MM.1S (cell line): ENCODE results near the gene MPRIP.

Experiments used
- DNase-seq: peaks from one replicate; pipeline ENCODE4 v3.0.0-alpha.2; 2015
- H2AFZ ChIP-seq: fragments of 300-600 bp; sonication (generic); 2 replicates; pipeline ENCODE4 v1.6.0; 2016; ENCODE audit warnings: antibody characterized with exemption, low read length
- H3F3A ChIP-seq: fragments of 300-600 bp; sonication (generic); 2 replicates; pipeline ENCODE4 v1.6.1; 2016; ENCODE audit warnings: mild to moderate bottlenecking, antibody characterized with exemption, low read length, moderate library complexity, mixed read lengths; ENCODE audit not compliant: insufficient read depth
- H3K27ac ChIP-seq: fragments of 300-600 bp; sonication (generic); 2 replicates; pipeline ENCODE4 v1.5.1; 2016; ENCODE audit warnings: mild to moderate bottlenecking, low read length
- H3K27me3 ChIP-seq: fragments of 300-600 bp; sonication (generic); replicated peaks from 2 replicates; pipeline ENCODE4 v1.6.0; 2016; ENCODE audit warnings: low read length; ENCODE audit not compliant: insufficient read depth
- H3K36me3 ChIP-seq: fragments of 300-600 bp; sonication (generic); replicated peaks from 2 replicates; pipeline ENCODE4 v1.6.1; 2016; ENCODE audit warnings: mild to moderate bottlenecking, low read length, mixed read lengths; ENCODE audit not compliant: insufficient read depth
- H3K4me1 ChIP-seq: fragments of 300-600 bp; sonication (generic); 2 replicates; pipeline ENCODE4 v1.6.1; 2016; ENCODE audit warnings: low read length, mixed read lengths
- H3K4me2 ChIP-seq: fragments of 300-600 bp; sonication (generic); 2 replicates; pipeline ENCODE4 v1.6.0; 2016; ENCODE audit warnings: low read depth, low read length
- H3K4me3 ChIP-seq: fragments of 300-600 bp; sonication (generic); 2 replicates; pipeline ENCODE4 v1.5.1; 2016; ENCODE audit warnings: low read length, mixed read lengths
- H3K79me2 ChIP-seq: fragments of 300-600 bp; sonication (generic); 2 replicates; pipeline ENCODE4 v1.6.1; 2016; ENCODE audit warnings: mixed run types, low read length, mixed read lengths
- H3K9ac ChIP-seq: fragments of 300-600 bp; sonication (generic); 2 replicates; pipeline ENCODE4 v1.6.1; 2016; ENCODE audit warnings: low read length, mixed read lengths
- H3K9me2 ChIP-seq: fragments of 300-600 bp; sonication (generic); replicated peaks from 2 replicates; pipeline ENCODE4 v1.6.1; 2016; ENCODE audit warnings: mild to moderate bottlenecking, low read length, mixed read lengths; ENCODE audit not compliant: insufficient read depth
- H3K9me3 ChIP-seq: fragments of 300-600 bp; sonication (generic); replicated peaks from 2 replicates; pipeline ENCODE4 v1.6.1; 2016; ENCODE audit warnings: mild to moderate bottlenecking, low read length, mixed read lengths; ENCODE audit not compliant: insufficient read depth
- H4K20me1 ChIP-seq: fragments of 300-600 bp; sonication (generic); 2 replicates; pipeline ENCODE4 v1.6.1; 2016; ENCODE audit warnings: mild to moderate bottlenecking, low read length, moderate library complexity, mixed read lengths; ENCODE audit not compliant: insufficient read depth
- CTCF ChIP-seq: fragments of 300-600 bp; sonication (generic); IDR thresholded peaks from 2 replicates; pipeline ENCODE4 v1.5.1; 2016; ENCODE audit warnings: antibody characterized with exemption, low read length, mixed read lengths
- EZH2 ChIP-seq: fragments of 300-600 bp; sonication (generic); optimal IDR thresholded peaks from 2 replicates; pipeline ENCODE3; 2017; ENCODE audit warnings: low read depth, mild to moderate bottlenecking, antibody characterized with exemption, low read length, mixed read lengths
- EZH2phosphoT487 ChIP-seq: fragments of 300-600 bp; sonication (generic); IDR thresholded peaks from 2 replicates; pipeline ENCODE4 v1.6.1; 2018; ENCODE audit warnings: antibody characterized with exemption, low read length

MPRIP gene

GRCh38 chr17:17203173-17203730, 161.0 kb downstream of the MPRIP start:
- H3K9me3 ChIP-seq = no peaks in the 10 kb centered on the region
- no peaks in the 10 kb centered on the region for H3K36me3 ChIP-seq
- no peaks in the 10 kb centered on the region for H4K20me1 ChIP-seq
- no peak overlapping the region for H3K4me3 ChIP-seq
- peaks cover 25% of the 10 kb centered on the region for H3F3A ChIP-seq
- no peak overlapping the region for H3K4me2 ChIP-seq
- no peak overlapping the region for H2AFZ ChIP-seq
- DNase-seq = no peak
- H3K4me1 ChIP-seq = peaks cover 8% of the 10 kb centered on the region; the same call in 1 of the 2 replicates
- no peaks in the 10 kb centered on the region for H3K9me2 ChIP-seq
- no peak for TF ChIP-seq EZH2phosphoT487
- TF ChIP-seq CTCF = no peak
- TF ChIP-seq EZH2 = no peak
- peaks cover 35% of the 10 kb centered on the region for H3K79me2 ChIP-seq
- no peak overlapping the region for H3K9ac ChIP-seq
- H3K27me3 ChIP-seq = no peaks in the 10 kb centered on the region
- H3K27ac ChIP-seq = no peak overlapping the region

GRCh38 chr17:17204041-17204591, 161.9 kb downstream of the MPRIP start:
- H3K4me3 ChIP-seq = peak overlapping the region; percentile 88; the same call in 1 of the 2 replicates
- H3K79me2 ChIP-seq = peaks cover 35% of the 10 kb centered on the region
- H3F3A ChIP-seq = peaks cover 30% of the 10 kb centered on the region
- H2AFZ ChIP-seq = no peak overlapping the region
- H3K27me3 ChIP-seq = no peaks in the 10 kb centered on the region
- no peak for TF ChIP-seq EZH2phosphoT487
- TF ChIP-seq CTCF = no peak
- TF ChIP-seq EZH2 = no peak
- no peaks in the 10 kb centered on the region for H3K9me2 ChIP-seq
- peak overlapping the region; percentile 97 for H3K4me2 ChIP-seq
- H3K4me1 ChIP-seq = peaks cover 8% of the 10 kb centered on the region; the same call in 1 of the 2 replicates
- H3K27ac ChIP-seq = no peak overlapping the region
- no peak for DNase-seq
- H3K9me3 ChIP-seq = no peaks in the 10 kb centered on the region
- H3K36me3 ChIP-seq = no peaks in the 10 kb centered on the region
- no peak overlapping the region for H3K9ac ChIP-seq
- no peaks in the 10 kb centered on the region for H4K20me1 ChIP-seq

GRCh38 chr17:17204635-17205231, 162.5 kb downstream of the MPRIP start:
- peaks cover 8% of the 10 kb centered on the region; the same call in 1 of the 2 replicates for H3K4me1 ChIP-seq
- peaks cover 35% of the 10 kb centered on the region for H3K79me2 ChIP-seq
- no peak for DNase-seq
- TF ChIP-seq EZH2phosphoT487 (no peak), EZH2 (no peak), CTCF (no peak)
- H3K27ac ChIP-seq = no peak overlapping the region
- H2AFZ ChIP-seq = peak overlapping the region; percentile 85; the same call in 1 of the 2 replicates
- peak overlapping the region; percentile 91 for H3K9ac ChIP-seq
- H3F3A ChIP-seq = peaks cover 31% of the 10 kb centered on the region
- peak overlapping the region; percentile 97 for H3K4me2 ChIP-seq
- H4K20me1 ChIP-seq = no peaks in the 10 kb centered on the region
- H3K4me3 ChIP-seq = peak overlapping the region; percentile 88
- H3K36me3 ChIP-seq = no peaks in the 10 kb centered on the region
- H3K9me3 ChIP-seq = no peaks in the 10 kb centered on the region
- no peaks in the 10 kb centered on the region for H3K9me2 ChIP-seq
- H3K27me3 ChIP-seq = no peaks in the 10 kb centered on the region
